Neural progenitor cell (in vitro differentiated cells): ENCODE measurements around the gene SLC24A4. TPM values are rescaled to one million over a fixed set of nuclear protein-coding genes. Genes with fewer than 3 reads are reported as not detected.
A peak's percentile ranks its signal among the peaks of the same experiment; 100 is the strongest.

Source experiments
- DNase-seq: peaks from one replicate; pipeline ENCODE4 v3.0.0-alpha.2; 2016; ENCODE audit warnings: low spot score
- H2AFZ ChIP-seq: fragments of 200-600 bp; sonication (generic); replicated peaks from 2 replicates; pipeline ENCODE4 v1.6.1; 2016; ENCODE audit warnings: antibody characterized with exemption
- H3F3A ChIP-seq: fragments of 200-600 bp; sonication (generic); 2 replicates; pipeline ENCODE4 v1.6.1; 2016; ENCODE audit warnings: antibody characterized with exemption, low read depth
- H3K27ac ChIP-seq: fragments of 200-600 bp; sonication (generic); 2 replicates; pipeline ENCODE4 v1.5.1; 2016; ENCODE audit warnings: mild to moderate bottlenecking
- H3K27me3 ChIP-seq: fragments of 200-600 bp; sonication (generic); 2 replicates; pipeline ENCODE4 v1.6.1; 2016; ENCODE audit warnings: mild to moderate bottlenecking, moderate library complexity
- H3K36me3 ChIP-seq: fragments of 200-600 bp; sonication (generic); 2 replicates; pipeline ENCODE4 v1.5.1; 2016
- H3K4me1 ChIP-seq: fragments of 200-600 bp; sonication (generic); 2 replicates; pipeline ENCODE4 v1.6.1; 2016; ENCODE audit warnings: mixed run types
- H3K4me2 ChIP-seq: fragments of 200-600 bp; sonication (generic); 2 replicates; pipeline ENCODE4 v1.6.1; 2016
- H3K4me3 ChIP-seq: fragments of 200-600 bp; sonication (generic); 2 replicates; pipeline ENCODE4 v1.5.1; 2016
- H3K79me2 ChIP-seq: fragments of 200-600 bp; sonication (generic); 2 replicates; pipeline ENCODE4 v1.6.1; 2016; ENCODE audit warnings: low read depth
- H3K9ac ChIP-seq: fragments of 200-600 bp; sonication (generic); 2 replicates; pipeline ENCODE4 v1.6.1; 2016
- H3K9me3 ChIP-seq: fragments of 200-600 bp; sonication (generic); 2 replicates; pipeline ENCODE4 v1.5.1; 2016; ENCODE audit warnings: low read depth
- H4K20me1 ChIP-seq: fragments of 200-600 bp; sonication (generic); 2 replicates; pipeline ENCODE4 v1.6.1; 2016; ENCODE audit warnings: low read depth
- H3K27ac Mint-ChIP-seq: 3 replicates; pipeline ENCODE4 v1.8.0; 2021; ENCODE audit warnings: mixed read lengths
- H3K27me3 Mint-ChIP-seq: 2 replicates; pipeline ENCODE4 v1.8.0; 2022; ENCODE audit warnings: low read depth, mild to moderate bottlenecking, inconsistent platforms, moderate library complexity, mixed read lengths; ENCODE audit not compliant: insufficient read depth
- H3K36me3 Mint-ChIP-seq: 3 replicates; pipeline ENCODE4 v1.8.0; 2021; ENCODE audit warnings: mixed read lengths
- H3K4me1 Mint-ChIP-seq: 3 replicates; pipeline ENCODE4 v1.8.0; 2021; ENCODE audit warnings: mixed read lengths
- H3K4me3 Mint-ChIP-seq: 3 replicates; pipeline ENCODE4 v1.8.0; 2021; ENCODE audit warnings: mild to moderate bottlenecking, moderate library complexity, mixed read lengths
- H3K9me3 Mint-ChIP-seq: 3 replicates; pipeline ENCODE4 v1.8.0; 2020; ENCODE audit warnings: mixed read lengths
- CTCF ChIP-seq: fragments of 200-600 bp; sonication (generic); IDR thresholded peaks from 2 replicates; pipeline ENCODE4 v1.5.1; 2017; ENCODE audit warnings: antibody characterized with exemption, mild to moderate bottlenecking
- EZH2 ChIP-seq: fragments of 200-600 bp; sonication (generic); IDR thresholded peaks from 2 replicates; pipeline ENCODE4 v1.6.1; 2017; ENCODE audit warnings: antibody characterized with exemption, mild to moderate bottlenecking, moderate library complexity
- EZH2phosphoT487 ChIP-seq: fragments of 200-600 bp; sonication (generic); IDR thresholded peaks from 2 replicates; pipeline ENCODE4 v1.6.1; 2017; ENCODE audit warnings: antibody characterized with exemption
- total RNA-seq: library from RNA; depleted of rRNA; stranded (reverse); fragments of >200 nt; gene quantifications from 2 replicates; pipeline ENCODE4 v1.2.3, GENCODE V29; 2015; ENCODE audit warnings: low replicate concordance

The SLC24A4 gene
- total RNA-seq, 1 donor from 2014 or later = 0.73 TPM

GRCh38 chr14:92540472-92541048 lies 217.6 kb downstream of the SLC24A4 start:
- no peaks in the 10 kb centered on the region for H4K20me1 ChIP-seq
- Mint-ChIP-seq H3K4me1 (peaks cover 8% of the 10 kb centered on the region), H3K27me3 (peaks cover 4% of the 10 kb centered on the region), H3K27ac (peak overlapping the region; percentile 84), H3K36me3 (no peaks in the 10 kb centered on the region), H3K9me3 (no peaks in the 10 kb centered on the region), H3K4me3 (no peak overlapping the region)
- no peak overlapping the region for H3K9ac ChIP-seq
- no peak overlapping the region for H2AFZ ChIP-seq
- H3F3A ChIP-seq = no peaks in the 10 kb centered on the region
- no peaks in the 10 kb centered on the region for H3K79me2 ChIP-seq
- no peaks in the 10 kb centered on the region for H3K27me3 ChIP-seq
- H3K27ac ChIP-seq = no peak overlapping the region
- H3K9me3 ChIP-seq = no peaks in the 10 kb centered on the region
- no peak overlapping the region for H3K4me2 ChIP-seq
- no peaks in the 10 kb centered on the region for H3K36me3 ChIP-seq
- H3K4me1 ChIP-seq = peaks cover 8% of the 10 kb centered on the region
- no peak overlapping the region for H3K4me3 ChIP-seq
- no peak for DNase-seq
- TF ChIP-seq EZH2phosphoT487 = no peak
- no peak for TF ChIP-seq CTCF
- no peak for TF ChIP-seq EZH2

- no peak overlapping the region for H3K27ac Mint-ChIP-seq
- H3K27ac ChIP-seq = no peak overlapping the region
- H3K4me2 ChIP-seq = no peak overlapping the region
Measured at GRCh38 chr14:92542766-92543554, 220.0 kb downstream of the SLC24A4 start.

GRCh38 chr14:92544051-92544720 lies 221.2 kb downstream of the SLC24A4 start:
- Mint-ChIP-seq H3K4me3 (no peak overlapping the region), H3K27ac (no peak overlapping the region), H3K27me3 (peaks cover 8% of the 10 kb centered on the region), H3K4me1 (peaks cover 4% of the 10 kb centered on the region), H3K36me3 (no peaks in the 10 kb centered on the region), H3K9me3 (no peaks in the 10 kb centered on the region)
- DNase-seq = no peak
- no peaks in the 10 kb centered on the region for H3K79me2 ChIP-seq
- H3K4me2 ChIP-seq = no peak overlapping the region
- H3K27me3 ChIP-seq = no peaks in the 10 kb centered on the region
- H2AFZ ChIP-seq = no peak overlapping the region
- no peaks in the 10 kb centered on the region for H3K4me1 ChIP-seq
- no peak overlapping the region for H3K27ac ChIP-seq
- no peaks in the 10 kb centered on the region for H3K9me3 ChIP-seq
- peaks cover 9% of the 10 kb centered on the region for H3F3A ChIP-seq
- no peaks in the 10 kb centered on the region for H3K36me3 ChIP-seq
- H3K4me3 ChIP-seq = no peak overlapping the region
- no peaks in the 10 kb centered on the region for H4K20me1 ChIP-seq
- H3K9ac ChIP-seq = no peak overlapping the region
- no peak for TF ChIP-seq EZH2phosphoT487
- no peak for TF ChIP-seq CTCF

More at GRCh38 chr14:92542766-92543554, 220.0 kb downstream of the SLC24A4 start:
- DNase-seq = no peak
- Histone ChIP-seq H3F3A (peaks cover 5% of the 10 kb centered on the region), H3K79me2 (no peaks in the 10 kb centered on the region), H3K27me3 (no peaks in the 10 kb centered on the region), H4K20me1 (no peaks in the 10 kb centered on the region), H3K4me3 (no peak overlapping the region), H3K36me3 (no peaks in the 10 kb centered on the region), H2AFZ (no peak overlapping the region), H3K4me1 (peaks cover 8% of the 10 kb centered on the region), H3K9ac (no peak overlapping the region), H3K9me3 (no peaks in the 10 kb centered on the region)
- H3K4me1 Mint-ChIP-seq = peaks cover 8% of the 10 kb centered on the region
- H3K9me3 Mint-ChIP-seq = no peaks in the 10 kb centered on the region
- TF ChIP-seq EZH2 (no peak), CTCF (no peak), EZH2phosphoT487 (no peak)
- H3K4me3 Mint-ChIP-seq = no peak overlapping the region
- H3K27me3 Mint-ChIP-seq = peaks cover 9% of the 10 kb centered on the region
- no peaks in the 10 kb centered on the region for H3K36me3 Mint-ChIP-seq
